ENCODE results near the gene MCTP2.

Gene MCTP2

DNA sequence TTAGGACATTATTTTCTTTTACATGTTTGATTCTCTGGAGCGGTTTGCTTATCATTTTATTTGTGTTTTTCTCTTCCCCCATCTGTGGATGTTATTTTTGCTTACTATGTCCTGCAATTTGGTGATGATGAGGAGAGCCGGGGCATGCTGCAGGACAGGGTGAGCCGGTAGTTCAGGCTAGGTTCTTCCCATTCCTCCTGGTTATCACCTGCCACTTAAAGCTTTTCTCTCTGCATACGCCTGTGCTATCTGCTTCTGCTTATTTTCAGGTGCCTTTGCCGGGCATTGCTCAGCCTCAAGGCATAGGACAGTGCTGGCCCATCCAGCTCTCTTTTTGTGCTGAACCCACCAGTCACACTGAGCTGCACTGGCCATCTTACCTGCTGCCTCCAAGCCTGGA lies 85.8 kb downstream of the MCTP2 start:
- no peak for TF ChIP-seq FOXP2 (optimal IDR thresholded peaks at IDR 0.05; ENCODE audit: borderline replicate concordance, extremely low read depth, extremely low read length, insufficient read depth)
- no peak for TF ChIP-seq POLR2AphosphoS5 (IDR thresholded peaks at IDR 0.05; ENCODE audit: low read depth, low read length)
- TF ChIP-seq SIN3A (IDR thresholded peaks at IDR 0.05; ENCODE audit: borderline replicate concordance, insufficient read depth, low read length): no peak
- TF ChIP-seq, protein P1, sequence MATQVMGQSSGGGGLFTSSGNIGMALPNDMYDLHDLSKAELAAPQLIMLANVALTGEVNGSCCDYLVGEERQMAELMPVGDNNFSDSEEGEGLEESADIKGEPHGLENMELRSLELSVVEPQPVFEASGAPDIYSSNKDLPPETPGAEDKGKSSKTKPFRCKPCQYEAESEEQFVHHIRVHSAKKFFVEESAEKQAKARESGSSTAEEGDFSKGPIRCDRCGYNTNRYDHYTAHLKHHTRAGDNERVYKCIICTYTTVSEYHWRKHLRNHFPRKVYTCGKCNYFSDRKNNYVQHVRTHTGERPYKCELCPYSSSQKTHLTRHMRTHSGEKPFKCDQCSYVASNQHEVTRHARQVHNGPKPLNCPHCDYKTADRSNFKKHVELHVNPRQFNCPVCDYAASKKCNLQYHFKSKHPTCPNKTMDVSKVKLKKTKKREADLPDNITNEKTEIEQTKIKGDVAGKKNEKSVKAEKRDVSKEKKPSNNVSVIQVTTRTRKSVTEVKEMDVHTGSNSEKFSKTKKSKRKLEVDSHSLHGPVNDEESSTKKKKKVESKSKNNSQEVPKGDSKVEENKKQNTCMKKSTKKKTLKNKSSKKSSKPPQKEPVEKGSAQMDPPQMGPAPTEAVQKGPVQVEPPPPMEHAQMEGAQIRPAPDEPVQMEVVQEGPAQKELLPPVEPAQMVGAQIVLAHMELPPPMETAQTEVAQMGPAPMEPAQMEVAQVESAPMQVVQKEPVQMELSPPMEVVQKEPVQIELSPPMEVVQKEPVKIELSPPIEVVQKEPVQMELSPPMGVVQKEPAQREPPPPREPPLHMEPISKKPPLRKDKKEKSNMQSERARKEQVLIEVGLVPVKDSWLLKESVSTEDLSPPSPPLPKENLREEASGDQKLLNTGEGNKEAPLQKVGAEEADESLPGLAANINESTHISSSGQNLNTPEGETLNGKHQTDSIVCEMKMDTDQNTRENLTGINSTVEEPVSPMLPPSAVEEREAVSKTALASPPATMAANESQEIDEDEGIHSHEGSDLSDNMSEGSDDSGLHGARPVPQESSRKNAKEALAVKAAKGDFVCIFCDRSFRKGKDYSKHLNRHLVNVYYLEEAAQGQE (IDR thresholded peaks at IDR 0.05; ENCODE audit: insufficient read depth in 1 of 2, low read depth in 2 of 2, low read length in 2 of 2): no peak
- no peak for TF ChIP-seq TAF1 (IDR thresholded peaks at IDR 0.05; ENCODE audit: borderline replicate concordance, insufficient read depth, low read length)

DNA sequence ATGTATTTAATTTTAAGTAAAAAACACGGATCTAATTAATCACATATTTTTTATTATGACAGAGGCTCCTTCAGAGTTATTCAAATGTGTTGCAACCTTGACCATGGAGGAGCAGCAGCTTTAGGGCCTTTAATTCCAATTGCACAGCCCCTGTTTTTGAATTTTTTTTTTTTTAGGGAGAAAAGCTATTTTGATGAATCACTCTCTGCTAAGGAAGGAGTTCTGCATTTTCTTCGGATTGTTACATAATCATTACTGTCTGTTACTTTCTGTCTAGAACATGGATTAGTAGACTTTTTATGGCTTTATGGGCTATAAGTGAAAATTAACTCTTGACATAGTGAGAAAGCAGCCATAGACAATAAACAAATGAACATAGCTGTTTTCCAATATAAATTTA lies 90.8 kb downstream of the MCTP2 start:
- TF ChIP-seq TAF1 (IDR thresholded peaks at IDR 0.05; ENCODE audit: borderline replicate concordance, insufficient read depth, low read length) (no peak), SIN3A (IDR thresholded peaks at IDR 0.05; ENCODE audit: borderline replicate concordance, insufficient read depth, low read length) (no peak), FOXP2 (optimal IDR thresholded peaks at IDR 0.05; ENCODE audit: borderline replicate concordance, extremely low read depth, extremely low read length, insufficient read depth) (no peak), POLR2AphosphoS5 (IDR thresholded peaks at IDR 0.05; ENCODE audit: low read depth, low read length) (no peak)
- TF ChIP-seq, protein P1 (IDR thresholded peaks at IDR 0.05; ENCODE audit: insufficient read depth in 1 of 2, low read depth in 2 of 2, low read length in 2 of 2): no peak

DNA sequence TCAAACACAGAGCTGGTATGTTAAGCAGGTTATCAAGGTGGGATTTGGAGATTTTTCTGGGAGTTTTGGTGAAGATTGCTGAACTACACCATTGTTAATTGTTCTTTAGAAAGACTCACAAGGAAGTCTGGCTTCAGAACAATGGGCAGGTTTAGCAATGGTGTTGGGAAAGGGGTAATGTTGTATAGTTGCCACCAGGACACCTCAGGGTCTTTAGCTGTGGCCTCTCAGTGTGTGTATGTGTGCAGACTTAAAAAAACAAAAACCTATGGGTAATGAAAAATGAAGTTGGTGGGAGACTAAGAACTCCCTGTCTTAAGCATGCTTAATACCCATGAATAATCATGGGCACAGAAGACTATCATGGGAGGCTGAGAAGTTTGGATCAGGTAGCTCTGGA lies 91.7 kb downstream of the MCTP2 start:
- TF ChIP-seq SIN3A (IDR thresholded peaks at IDR 0.05; ENCODE audit: borderline replicate concordance, insufficient read depth, low read length) (no peak), POLR2AphosphoS5 (IDR thresholded peaks at IDR 0.05; ENCODE audit: low read depth, low read length) (no peak), TAF1 (IDR thresholded peaks at IDR 0.05; ENCODE audit: borderline replicate concordance, insufficient read depth, low read length) (no peak), FOXP2 (optimal IDR thresholded peaks at IDR 0.05; ENCODE audit: borderline replicate concordance, extremely low read depth, extremely low read length, insufficient read depth) (no peak)
- TF ChIP-seq, protein P1 (IDR thresholded peaks at IDR 0.05; ENCODE audit: insufficient read depth in 1 of 2, low read depth in 2 of 2, low read length in 2 of 2): no peak

DNA sequence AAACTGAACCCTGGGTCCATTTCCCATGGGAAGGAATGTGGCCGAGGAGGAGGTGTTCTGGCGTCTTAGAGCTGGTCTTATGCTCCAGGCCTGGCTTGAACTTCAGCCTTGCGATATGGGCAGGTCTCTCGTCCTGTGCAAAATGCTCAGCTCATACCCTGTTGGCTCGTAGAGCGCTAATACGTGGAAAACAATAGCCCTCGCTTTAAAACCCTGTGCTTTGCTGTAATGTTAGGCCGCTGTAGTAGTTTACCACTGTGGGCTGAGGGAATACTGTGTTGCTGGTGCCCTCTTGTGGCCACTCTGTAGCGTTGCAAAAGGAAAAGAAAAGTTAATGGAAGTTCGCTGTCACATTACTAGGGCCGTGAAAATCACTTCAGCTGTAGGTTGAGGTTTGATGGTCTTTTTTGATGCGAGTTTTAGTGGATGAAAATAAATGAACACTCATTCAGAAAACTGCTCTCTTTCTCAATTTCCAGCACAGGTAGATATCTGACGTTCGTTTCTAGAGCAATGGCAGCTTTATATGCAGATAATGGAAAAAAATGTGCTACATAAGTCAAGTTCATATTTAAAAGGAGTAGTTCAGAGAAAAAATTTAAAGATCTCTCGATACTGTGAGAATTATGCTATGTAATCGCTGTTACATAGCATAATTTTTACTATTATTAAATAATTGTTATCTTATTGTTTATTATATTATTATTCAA lies 92.9 kb downstream of the MCTP2 start:
- TF ChIP-seq POLR2AphosphoS5 (IDR thresholded peaks at IDR 0.05; ENCODE audit: low read depth, low read length) (no peak), SIN3A (IDR thresholded peaks at IDR 0.05; ENCODE audit: borderline replicate concordance, insufficient read depth, low read length) (no peak), FOXP2 (optimal IDR thresholded peaks at IDR 0.05; ENCODE audit: borderline replicate concordance, extremely low read depth, extremely low read length, insufficient read depth) (no peak), TAF1 (IDR thresholded peaks at IDR 0.05; ENCODE audit: borderline replicate concordance, insufficient read depth, low read length) (no peak)
- TF ChIP-seq, protein P1 (IDR thresholded peaks at IDR 0.05; ENCODE audit: insufficient read depth in 1 of 2, low read depth in 2 of 2, low read length in 2 of 2): no peak
